Erythroblast (primary cell): ENCODE measurements around the gene IL32.

Source experiments
- GATA1 ChIP-seq: IDR thresholded peaks from 2 replicates; pipeline ENCODE4 v1.6.1; 2011; ENCODE audit warnings: low read depth, mild to moderate bottlenecking, control low read depth, low read length, moderate library complexity
- POLR2A ChIP-seq: IDR thresholded peaks from 2 replicates; pipeline ENCODE4 v1.6.1; 2011; ENCODE audit warnings: mild to moderate bottlenecking, low read length

DNA sequence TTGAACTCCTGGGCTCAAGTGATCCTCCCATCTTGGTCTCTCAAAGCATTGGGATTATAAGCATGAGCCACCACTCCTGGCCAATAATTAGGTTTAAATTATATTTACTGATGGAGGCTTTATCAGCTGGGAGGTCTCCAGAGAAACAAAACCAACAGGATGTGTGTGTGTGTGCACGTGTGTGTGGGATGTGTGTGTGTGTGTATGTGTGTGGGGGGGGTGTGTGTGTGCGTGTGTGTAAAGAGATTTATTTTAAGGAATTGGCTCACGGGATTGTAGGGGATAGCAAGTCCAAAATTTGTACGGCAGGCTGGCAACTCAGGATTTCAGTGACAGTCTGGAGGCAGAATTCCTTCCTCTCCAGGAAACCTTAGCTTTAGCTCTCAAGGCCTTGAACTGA, 14.4 kb upstream of the IL32 start:
- TF ChIP-seq GATA1 (no peak), POLR2A (no peak)
